NCI-H1436 (cell line): Measurements from ENCODE around the gene NR1D1.

ENCODE experiments used
- DNase-seq: peaks from one replicate; lab custom pipeline; 2025; lab: John Stamatoyannopoulos, UW

NR1D1 gene

GRCh38 chr17:40075201-40075941 is 25.0 kb downstream of the NR1D1 start:
- peak; percentile 67 for DNase-seq

GRCh38 chr17:40074871-40075200 is 25.6 kb downstream of the NR1D1 start:
- no peak for DNase-seq

GRCh38 chr17:40074175-40074512 is 26.2 kb downstream of the NR1D1 start:
- DNase-seq: no peak

GRCh38 chr17:40073454-40074174 is 26.8 kb downstream of the NR1D1 start:
- DNase-seq: no peak

- DNase-seq: no peak
These were observed 27.5 kb downstream of the NR1D1 start for GRCh38 chr17:40072735-40073346.

GRCh38 chr17:40072040-40072734 is 28.2 kb downstream of the NR1D1 start:
- peak; percentile 86 for DNase-seq

GRCh38 chr17:40071313-40072039 is 28.9 kb downstream of the NR1D1 start:
- no peak for DNase-seq

- DNase-seq: no peak
These were observed 29.6 kb downstream of the NR1D1 start for GRCh38 chr17:40070709-40071312.

GRCh38 chr17:40069751-40070708 is 30.4 kb downstream of the NR1D1 start:
- DNase-seq: peak; percentile 45

- DNase-seq: peak; percentile 70
These were observed 31.3 kb downstream of the NR1D1 start for GRCh38 chr17:40068917-40069750.

GRCh38 chr17:40068584-40068916 is 31.8 kb downstream of the NR1D1 start:
- DNase-seq: no peak

- no peak for DNase-seq
These were observed 32.2 kb downstream of the NR1D1 start for GRCh38 chr17:40068129-40068581.

GRCh38 chr17:40067710-40068109 is 32.7 kb downstream of the NR1D1 start:
- no peak for DNase-seq

GRCh38 chr17:40065769-40066510 is 34.4 kb downstream of the NR1D1 start:
- DNase-seq: no peak

- DNase-seq: no peak
These were observed 35.2 kb downstream of the NR1D1 start for GRCh38 chr17:40064971-40065768.

- no peak for DNase-seq
These were observed 36.4 kb downstream of the NR1D1 start for GRCh38 chr17:40063901-40064531.

GRCh38 chr17:40063187-40063771 is 37.1 kb downstream of the NR1D1 start:
- no peak for DNase-seq
